Activated CD8-positive, alpha-beta memory T cell treated with anti-CD3 and anti-CD28 coated beads, Interleukin-2, amount 50 U/mL, for 1 hour (primary cell): Measurements from ENCODE around the gene TMEM59.

Experiments
- DNase-seq: peaks from one replicate; pipeline ENCODE4 v3.0.0-alpha.2; 2020; ENCODE audit errors: extremely low read depth

Gene TMEM59

DNA sequence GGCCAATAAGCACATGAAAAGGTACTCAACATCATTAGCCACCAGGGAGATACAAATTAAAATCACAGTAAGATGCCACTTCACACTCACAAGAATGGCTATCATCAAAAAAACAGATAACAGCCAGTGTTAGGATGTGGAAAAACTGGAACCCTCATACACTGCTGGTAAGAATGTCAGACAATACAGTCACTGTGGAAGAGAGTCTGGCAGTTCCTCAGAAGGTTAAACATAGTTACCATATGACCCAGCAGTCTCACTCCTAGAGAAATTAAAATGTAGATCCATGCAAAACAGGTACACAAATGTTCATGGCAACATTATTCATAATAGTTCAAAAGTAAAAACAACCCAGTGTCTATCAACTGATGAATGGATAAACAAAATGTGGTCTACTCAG is 68.3 kb downstream of the TMEM59 start:
- DNase-seq: no peak

DNA sequence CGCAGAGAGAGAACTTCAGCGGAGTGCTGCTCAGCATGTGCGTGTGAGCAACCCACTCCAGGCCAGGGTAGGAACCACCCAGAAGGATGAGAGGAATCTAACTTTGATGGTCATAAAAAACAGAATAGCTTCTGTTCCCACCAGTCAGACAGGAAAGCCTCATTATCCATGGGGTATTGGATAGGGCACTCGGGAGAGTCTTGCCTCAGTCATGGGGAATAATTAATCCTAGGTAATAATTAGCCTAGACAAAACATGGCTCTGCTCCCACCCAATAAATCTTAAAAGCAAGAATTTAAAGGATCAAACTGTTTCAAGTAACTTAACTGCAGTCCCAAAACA is 70.3 kb downstream of the TMEM59 start:
- DNase-seq: no peak

GRCh38 chr1:53982034-53982762 is 70.8 kb downstream of the TMEM59 start:
- DNase-seq: no peak

DNA sequence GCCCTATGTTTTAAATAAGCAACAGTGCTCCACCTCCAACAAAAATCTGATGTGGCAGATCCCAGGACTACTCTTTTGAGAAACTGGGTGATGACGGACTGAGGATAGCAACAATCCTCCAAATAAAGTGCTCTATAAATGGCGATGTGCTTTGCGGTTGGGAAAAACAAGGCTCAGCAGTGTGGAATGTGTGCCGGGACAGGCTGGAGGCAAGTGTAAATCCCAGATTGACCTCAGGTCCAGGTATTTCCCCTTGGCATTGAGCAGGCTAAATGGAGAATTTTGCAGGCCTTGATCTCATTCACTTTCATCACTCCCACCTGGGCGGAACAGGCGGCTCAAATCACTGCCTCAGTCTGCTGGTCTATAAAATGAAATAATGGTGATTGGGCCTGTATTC is 71.8 kb downstream of the TMEM59 start:
- DNase-seq: no peak

DNA sequence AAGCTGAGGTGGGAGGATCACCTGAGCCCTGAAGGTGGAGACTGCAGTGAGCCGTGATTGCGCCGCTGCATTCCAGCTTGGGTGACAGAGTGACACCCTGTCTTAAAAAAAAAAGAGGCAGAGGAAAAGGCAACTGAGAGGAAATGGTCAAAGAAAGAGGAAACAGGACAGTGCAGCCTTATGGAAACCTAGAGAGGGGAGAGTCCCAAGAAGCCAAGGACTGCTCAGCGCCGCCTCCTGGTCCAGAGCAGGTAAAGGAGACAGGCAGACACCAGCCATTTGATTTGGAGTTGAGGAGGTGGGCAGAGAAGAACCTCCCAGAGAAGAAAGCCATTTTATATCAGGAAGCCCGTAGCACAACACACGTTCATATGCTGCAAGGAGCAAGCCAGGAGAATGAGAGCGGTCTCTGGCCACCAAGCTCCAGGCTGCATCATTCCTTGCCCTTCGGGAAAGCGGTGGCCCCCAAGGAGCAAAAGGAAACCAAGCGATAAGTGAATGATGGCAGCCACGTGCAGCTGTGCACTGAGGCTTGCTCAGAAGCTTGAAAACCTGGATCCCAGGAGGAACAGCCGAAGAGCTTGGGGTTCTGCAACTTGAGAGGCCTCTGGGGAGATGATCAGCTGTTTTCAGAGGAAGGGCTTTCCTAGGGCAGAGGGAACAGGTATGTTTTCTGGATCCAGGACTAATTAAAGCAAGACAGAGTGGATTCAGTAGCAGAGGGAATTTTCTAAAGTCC is 73.1 kb downstream of the TMEM59 start:
- DNase-seq: no peak
